ENCODE results near the gene ERCC6L. TPM values are rescaled to one million over a fixed set of nuclear protein-coding genes. Genes with fewer than 3 reads are reported as not detected.

ERCC6L gene
- total RNA-seq, 1 donor from 2014 or later, result 0.24 TPM

- TF ChIP-seq CTCF (IDR thresholded peaks at IDR 0.05), result no peak
- DNase-seq (no peak), ATAC-seq (no peak)
- H3K27ac ChIP-seq, result no peak overlapping the region
- peaks cover 7% of the 10 kb centered on the region for H3K36me3 ChIP-seq
- intact Hi-C loops (cut with DNase I), result no loop called here
- H3K4me3 ChIP-seq, result no peak overlapping the region
- no peaks in the 10 kb centered on the region for H3K9me3 ChIP-seq
- H3K4me1 ChIP-seq, result no peaks in the 10 kb centered on the region
- H3K27me3 ChIP-seq (ENCODE audit: low read depth), result no peaks in the 10 kb centered on the region
These were observed 33.1 kb downstream of the ERCC6L start for GRCh38 chrX:72205706-72206105.

- H3K4me1 ChIP-seq, result no peaks in the 10 kb centered on the region
- ATAC-seq (no peak), DNase-seq (no peak)
- no peak overlapping the region for H3K4me3 ChIP-seq
- no peaks in the 10 kb centered on the region for H3K9me3 ChIP-seq
- no peak for TF ChIP-seq CTCF (IDR thresholded peaks at IDR 0.05)
- no peaks in the 10 kb centered on the region for H3K27me3 ChIP-seq (ENCODE audit: low read depth)
- peaks cover 16% of the 10 kb centered on the region for H3K36me3 ChIP-seq
- H3K27ac ChIP-seq, result no peak overlapping the region
- intact Hi-C loops (cut with DNase I), result no loop called here
These were observed 35.4 kb downstream of the ERCC6L start for GRCh38 chrX:72203421-72203820.

- ATAC-seq (no peak), DNase-seq (no peak)
- Histone ChIP-seq H3K27me3 (ENCODE audit: low read depth) (no peaks in the 10 kb centered on the region), H3K4me1 (no peaks in the 10 kb centered on the region), H3K36me3 (peaks cover 22% of the 10 kb centered on the region), H3K4me3 (no peak overlapping the region), H3K27ac (no peak overlapping the region), H3K9me3 (no peaks in the 10 kb centered on the region)
- intact Hi-C loops (cut with DNase I), result no loop called here
- TF ChIP-seq CTCF (IDR thresholded peaks at IDR 0.05), result no peak
These were observed 35.9 kb downstream of the ERCC6L start for GRCh38 chrX:72202792-72203401.

- H3K27ac ChIP-seq, result no peak overlapping the region
- TF ChIP-seq CTCF (IDR thresholded peaks at IDR 0.05), result no peak
- no peaks in the 10 kb centered on the region for H3K4me1 ChIP-seq
- no peak overlapping the region for H3K4me3 ChIP-seq
- intact Hi-C loops (cut with DNase I), result no loop called here
- H3K36me3 ChIP-seq, result peaks cover 31% of the 10 kb centered on the region
- ATAC-seq, result no peak
- no peaks in the 10 kb centered on the region for H3K27me3 ChIP-seq (ENCODE audit: low read depth)
- DNase-seq, result no peak
- no peaks in the 10 kb centered on the region for H3K9me3 ChIP-seq
These were observed 36.8 kb downstream of the ERCC6L start for GRCh38 chrX:72201836-72202536.

- peak overlapping the region; percentile 75 for H3K4me3 ChIP-seq
These were observed 55.9 kb downstream of the ERCC6L start for GRCh38 chrX:72182924-72183323.

More at GRCh38 chrX:72182924-72183323, 55.9 kb downstream of the ERCC6L start:
- Histone ChIP-seq H3K9me3 (no peaks in the 10 kb centered on the region), H3K4me1 (peaks cover 7% of the 10 kb centered on the region), H3K27ac (no peak overlapping the region), H3K27me3 (ENCODE audit: low read depth) (no peaks in the 10 kb centered on the region), H3K36me3 (peaks cover 10% of the 10 kb centered on the region)
- no peak for DNase-seq
- intact Hi-C loops (cut with DNase I), result no loop called here
- no peak for TF ChIP-seq CTCF (IDR thresholded peaks at IDR 0.05)
- no peak for ATAC-seq
